ENCODE results near the gene ADAMTS12. TPM values are rescaled to one million over a fixed set of nuclear protein-coding genes. Genes with fewer than 3 reads are reported as not detected.

ADAMTS12 gene
- total RNA-seq, 4 donors from 2014 or later, result 0.60 to 4.1 (median 1.3) TPM

GRCh38 chr5:33738967-33739366 is 152.8 kb downstream of the ADAMTS12 start:
- Histone ChIP-seq H3K4me3 (no peak overlapping the region), H3K9me3 (no peaks in the 10 kb centered on the region), H3K27me3 (no peaks in the 10 kb centered on the region), H3K4me1 (no peaks in the 10 kb centered on the region), H3K36me3 (no peaks in the 10 kb centered on the region), H3K27ac (no peak overlapping the region)
- DNase-seq, result no peak
- intact Hi-C loops (cut with DNase I; ENCODE audit: low total_unique reads), result no loop called here
- in situ Hi-C loops (cut with MboI; ENCODE audit: low pct_ligation_motif_present in 1 of 4, low pct_unique_long_range_greater_than_20kb in 1 of 4, low sequenced_read_pairs in 3 of 4), result no loop called here
- TF ChIP-seq CTCF (IDR thresholded peaks at IDR 0.05), result no peak
- TF ChIP-seq POLR2A (IDR thresholded peaks at IDR 0.05), result no peak
- TF ChIP-seq POLR2AphosphoS5 (IDR thresholded peaks at IDR 0.05), result no peak
- no peak for TF ChIP-seq EP300 (IDR thresholded peaks at IDR 0.05; ENCODE audit: low read depth)
- 89% methylated on average over 6 of the region's 6 CpGs; no CpG with 5 or more reads in 1 of the 2 donors for WGBS, 2 donors (ENCODE audit: low coverage in 1 of 2)

- TF ChIP-seq POLR2AphosphoS5 (IDR thresholded peaks at IDR 0.05), result no peak
- TF ChIP-seq CTCF (IDR thresholded peaks at IDR 0.05), result no peak
- no peak for TF ChIP-seq EP300 (IDR thresholded peaks at IDR 0.05; ENCODE audit: low read depth)
- no peak for TF ChIP-seq POLR2A (IDR thresholded peaks at IDR 0.05)
- Histone ChIP-seq H3K4me3 (no peak overlapping the region), H3K27me3 (no peaks in the 10 kb centered on the region), H3K4me1 (no peaks in the 10 kb centered on the region), H3K36me3 (no peaks in the 10 kb centered on the region), H3K27ac (no peak overlapping the region), H3K9me3 (no peaks in the 10 kb centered on the region)
- WGBS, 2 donors (ENCODE audit: low coverage in 1 of 2), result 60% methylated on average over 1 to 3 of the region's 3 CpGs
- no peak for DNase-seq
- intact Hi-C loops (cut with DNase I; ENCODE audit: low total_unique reads), result no loop called here
- in situ Hi-C loops (cut with MboI; ENCODE audit: low pct_ligation_motif_present in 1 of 4, low pct_unique_long_range_greater_than_20kb in 1 of 4, low sequenced_read_pairs in 3 of 4), result no loop called here
Measured at GRCh38 chr5:33738097-33738496, 153.7 kb downstream of the ADAMTS12 start.

- no peak for TF ChIP-seq EP300 (IDR thresholded peaks at IDR 0.05; ENCODE audit: low read depth)
- TF ChIP-seq POLR2A (IDR thresholded peaks at IDR 0.05), result no peak
- TF ChIP-seq POLR2AphosphoS5 (IDR thresholded peaks at IDR 0.05), result no peak
- TF ChIP-seq CTCF (IDR thresholded peaks at IDR 0.05), result no peak
- Histone ChIP-seq H3K36me3 (no peaks in the 10 kb centered on the region), H3K27me3 (no peaks in the 10 kb centered on the region), H3K4me3 (no peak overlapping the region), H3K4me1 (no peaks in the 10 kb centered on the region), H3K27ac (no peak overlapping the region), H3K9me3 (no peaks in the 10 kb centered on the region)
- no peak for DNase-seq
- intact Hi-C loops (cut with DNase I; ENCODE audit: low total_unique reads), result no loop called here
- WGBS, 2 donors (ENCODE audit: low coverage in 1 of 2), result 81% methylated on average over 2 of the region's 2 CpGs; no CpG with 5 or more reads in 1 of the 2 donors
- in situ Hi-C loops (cut with MboI; ENCODE audit: low pct_ligation_motif_present in 1 of 4, low pct_unique_long_range_greater_than_20kb in 1 of 4, low sequenced_read_pairs in 3 of 4), result no loop called here
Measured at GRCh38 chr5:33737697-33738096, 154.1 kb downstream of the ADAMTS12 start.

GRCh38 chr5:33737284-33737683 is 154.5 kb downstream of the ADAMTS12 start:
- Histone ChIP-seq H3K27me3 (no peaks in the 10 kb centered on the region), H3K36me3 (no peaks in the 10 kb centered on the region), H3K27ac (no peak overlapping the region), H3K4me1 (no peaks in the 10 kb centered on the region), H3K9me3 (no peaks in the 10 kb centered on the region), H3K4me3 (no peak overlapping the region)
- in situ Hi-C loops (cut with MboI; ENCODE audit: low pct_ligation_motif_present in 1 of 4, low pct_unique_long_range_greater_than_20kb in 1 of 4, low sequenced_read_pairs in 3 of 4), result no loop called here
- intact Hi-C loops (cut with DNase I; ENCODE audit: low total_unique reads), result no loop called here
- 68 to 100% methylated on average over 1 of the region's 1 CpG for WGBS, 2 donors (ENCODE audit: low coverage in 1 of 2)
- TF ChIP-seq EP300 (IDR thresholded peaks at IDR 0.05; ENCODE audit: low read depth), result no peak
- no peak for TF ChIP-seq CTCF (IDR thresholded peaks at IDR 0.05)
- no peak for TF ChIP-seq POLR2AphosphoS5 (IDR thresholded peaks at IDR 0.05)
- DNase-seq, result no peak

Data from transverse colon (tissue), 4 donors.